HEK293 (cell line): Measurements from ENCODE around the gene CSAD.

Experiments
- CTCF ChIA-PET: fragments of 350-600 bp; formaldehyde crosslinking; extraction: SDS; loops from one replicate; lab custom pipeline; 2021; ENCODE audit warnings: antibody characterized with exemption; lab: Yijun Ruan, JAX
- POLR2A ChIA-PET: fragments of 300-600 bp; formaldehyde crosslinking; extraction: SDS; loops from one replicate; lab custom pipeline; 2020; ENCODE audit warnings: antibody characterized with exemption, inconsistent platforms; lab: Yijun Ruan, JAX
- H3K27ac ChIP-seq: fragments of 200-500 bp; sonication (Bioruptor generic); 2 replicates; pipeline ENCODE4 v1.5.1; 2014; ENCODE audit warnings: low read depth, low read length, control low read depth, inconsistent platforms; ENCODE audit errors: extremely low read depth
- H3K36me3 ChIP-seq, 2 experiments: fragments of 200-500 bp in 1 of 2; sonication (Bioruptor generic) in 1 of 2; 1 replicate in 1 of 2; 2 replicates in 1 of 2; pipeline ENCODE4 v1.5.1; 2014 to 2017; ENCODE audit warnings: inconsistent platforms in 2 of 2, low read length in 2 of 2; ENCODE audit not compliant: control insufficient read depth in 2 of 2, insufficient read depth in 1 of 2
- H3K4me1 ChIP-seq: fragments of 200-500 bp; sonication (Bioruptor generic); 2 replicates; pipeline ENCODE4 v1.5.1; 2014; ENCODE audit warnings: mild to moderate bottlenecking, low read length, inconsistent platforms; ENCODE audit not compliant: control insufficient read depth, insufficient read depth
- H3K4me3 ChIP-seq: 2 replicates; pipeline ENCODE4 v1.5.1; 2011; ENCODE audit warnings: low read depth, mild to moderate bottlenecking, control low read depth, low read length, moderate library complexity
- H3K9me3 ChIP-seq: fragments of 200-500 bp; sonication (Bioruptor generic); 2 replicates; pipeline ENCODE4 v1.5.1; 2014; ENCODE audit warnings: low read depth, low read length, inconsistent platforms; ENCODE audit not compliant: control insufficient read depth, insufficient read depth
- MEIS1 ChIP-seq: sonication (generic); formaldehyde crosslinking; IDR thresholded peaks from 2 replicates; pipeline ENCODE4 v1.8.1; 2022; ENCODE audit warnings: missing genetic modification reagents, mild to moderate bottlenecking, borderline replicate concordance
- PRDM1 ChIP-seq: fragments of 450-650 bp; formaldehyde crosslinking; IDR thresholded peaks from 2 replicates; pipeline ENCODE4; 2016; ENCODE audit warnings: missing biosample characterization, missing genetic modification characterization
- ZBTB1 ChIP-seq: fragments of 450-650 bp; formaldehyde crosslinking; IDR thresholded peaks from 2 replicates; pipeline ENCODE4 v1.5.1; 2016; ENCODE audit warnings: missing biosample characterization, missing genetic modification characterization
- ZBTB20 ChIP-seq: fragments of 450-650 bp; formaldehyde crosslinking; IDR thresholded peaks from 2 replicates; pipeline ENCODE4 v1.5.1; 2016; ENCODE audit warnings: missing biosample characterization, missing genetic modification characterization
- ZFP41 ChIP-seq: fragments of 450-650 bp; formaldehyde crosslinking; IDR thresholded peaks from 2 replicates; pipeline ENCODE4 v1.5.1; 2016; ENCODE audit warnings: missing biosample characterization, missing genetic modification characterization, borderline replicate concordance
- ZNF169 ChIP-seq: fragments of 450-650 bp; formaldehyde crosslinking; IDR thresholded peaks from 2 replicates; pipeline ENCODE4 v1.5.1; 2016; ENCODE audit warnings: missing biosample characterization, missing genetic modification characterization
- ZNF239 ChIP-seq: fragments of 450-650 bp; formaldehyde crosslinking; IDR thresholded peaks from 2 replicates; pipeline ENCODE4 v1.5.1; 2016; ENCODE audit warnings: missing biosample characterization, missing genetic modification characterization
- ZNF324 ChIP-seq: fragments of 450-650 bp; formaldehyde crosslinking; IDR thresholded peaks from 2 replicates; pipeline ENCODE4 v1.5.1; 2016; ENCODE audit warnings: missing biosample characterization, missing genetic modification characterization
- ZNF394 ChIP-seq: fragments of 450-650 bp; formaldehyde crosslinking; IDR thresholded peaks from 2 replicates; pipeline ENCODE4 v1.5.1; 2016; ENCODE audit warnings: missing biosample characterization, missing genetic modification characterization, mild to moderate bottlenecking, moderate library complexity, borderline replicate concordance
- ZNF423 ChIP-seq: fragments of 450-650 bp; formaldehyde crosslinking; IDR thresholded peaks from 2 replicates; pipeline ENCODE4 v1.5.1; 2016; ENCODE audit warnings: missing biosample characterization, missing genetic modification characterization
- ZNF510 ChIP-seq: fragments of 450-650 bp; formaldehyde crosslinking; IDR thresholded peaks from 2 replicates; pipeline ENCODE4 v1.5.1; 2018; ENCODE audit warnings: mild to moderate bottlenecking, missing genetic modification characterization, missing biosample characterization; ENCODE audit not compliant: insufficient replicate concordance
- ZNF548 ChIP-seq: fragments of 450-650 bp; formaldehyde crosslinking; IDR thresholded peaks from 2 replicates; pipeline ENCODE4 v1.5.1; 2016; ENCODE audit warnings: missing biosample characterization, missing genetic modification characterization
- ZNF621 ChIP-seq: fragments of 450-650 bp; formaldehyde crosslinking; IDR thresholded peaks from 2 replicates; pipeline ENCODE4 v1.5.1; 2017; ENCODE audit warnings: missing biosample characterization, missing genetic modification characterization
- ZNF76 ChIP-seq: fragments of 450-650 bp; formaldehyde crosslinking; IDR thresholded peaks from 2 replicates; pipeline ENCODE4; 2016; ENCODE audit warnings: low read depth, missing biosample characterization, missing genetic modification characterization, borderline replicate concordance
- ZNF791 ChIP-seq: fragments of 450-650 bp; formaldehyde crosslinking; IDR thresholded peaks from 2 replicates; pipeline ENCODE4 v1.5.1; 2016; ENCODE audit warnings: missing biosample characterization, missing genetic modification characterization
- ZNF843 ChIP-seq: fragments of 450-650 bp; formaldehyde crosslinking; IDR thresholded peaks from 2 replicates; pipeline ENCODE4 v1.5.1; 2016; ENCODE audit warnings: missing biosample characterization, missing genetic modification characterization
- ZXDB ChIP-seq: fragments of 450-650 bp; formaldehyde crosslinking; IDR thresholded peaks from 2 replicates; pipeline ENCODE4 v1.5.1; 2016; ENCODE audit warnings: missing biosample characterization, missing genetic modification characterization
- TF ChIP-seq, protein P1 (sequence below): fragments of 450-650 bp; formaldehyde crosslinking; IDR thresholded peaks from 2 replicates; pipeline ENCODE4 v1.5.1; 2016; ENCODE audit warnings: missing biosample characterization, missing genetic modification characterization
- TF ChIP-seq, protein P2 (sequence below): fragments of 450-650 bp; formaldehyde crosslinking; IDR thresholded peaks from 2 replicates; pipeline ENCODE4 v1.5.1; 2017; ENCODE audit warnings: missing biosample characterization, mild to moderate bottlenecking, missing genetic modification characterization, moderate library complexity
- TF ChIP-seq, protein P3 (sequence below): fragments of 450-650 bp; formaldehyde crosslinking; IDR thresholded peaks from 2 replicates; pipeline ENCODE4 v1.5.1; 2016; ENCODE audit warnings: missing biosample characterization, missing genetic modification characterization
- TF ChIP-seq, protein P4 (sequence below): fragments of 450-650 bp; IDR thresholded peaks from 2 replicates; pipeline ENCODE4 v1.5.1; 2018; ENCODE audit warnings: missing biosample characterization, missing genetic modification characterization

Gene CSAD

DNA sequence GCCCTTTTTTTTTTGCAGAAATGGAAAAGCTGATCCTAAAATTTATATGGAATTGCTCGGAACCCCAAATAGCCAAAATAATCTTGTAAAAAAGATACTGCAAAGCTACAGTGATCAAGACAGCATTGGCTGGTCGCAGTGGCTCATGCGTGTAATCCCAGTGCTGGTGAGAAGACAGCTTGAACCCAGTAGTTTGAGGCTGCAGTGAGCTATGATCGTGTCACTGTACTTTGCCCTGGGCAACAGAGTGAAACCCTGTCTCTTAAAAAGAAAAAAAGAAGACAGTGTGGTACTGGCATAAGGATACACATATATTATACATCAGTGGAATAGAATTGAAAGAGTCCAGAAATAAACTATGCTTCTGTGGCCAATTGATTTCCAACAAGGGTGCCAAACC, 20.9 kb upstream of the CSAD start (continued):
- TF ChIP-seq ZNF239 (tag by site-specific recombination) (no peak), ZNF548 (tag by site-specific recombination) (no peak)

DNA sequence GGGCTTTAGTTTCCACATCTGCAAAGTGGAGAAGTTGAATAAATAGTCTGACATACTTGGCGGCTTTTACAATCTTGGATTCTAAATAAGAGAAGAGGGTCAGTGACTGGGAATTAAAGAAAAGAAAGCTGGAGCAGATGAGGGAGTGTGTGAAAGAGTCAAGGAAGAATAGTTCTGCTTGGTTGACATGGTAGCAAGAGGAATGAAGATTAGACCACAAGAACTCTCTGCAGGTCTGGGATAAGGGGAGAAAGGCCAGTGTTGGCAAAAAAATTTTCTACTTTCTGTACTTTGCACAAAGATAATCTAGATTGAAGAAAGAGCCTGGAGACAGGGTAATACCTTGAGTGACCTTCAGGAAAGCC, 20.4 kb upstream of the CSAD start:
- Histone ChIP-seq H3K27ac (no peak overlapping the region), H3K4me3 (no peak overlapping the region), H3K36me3 (no peaks in the 10 kb centered on the region), H3K9me3 (no peaks in the 10 kb centered on the region), H3K4me1 (no peaks in the 10 kb centered on the region)
- TF ChIP-seq ZNF423 (tag by site-specific recombination) (no peak), PRDM1 (tag by site-specific recombination) (peak; percentile 30; the same call in 1 of the 2 replicates)
- TF ChIP-seq, protein P1, sequence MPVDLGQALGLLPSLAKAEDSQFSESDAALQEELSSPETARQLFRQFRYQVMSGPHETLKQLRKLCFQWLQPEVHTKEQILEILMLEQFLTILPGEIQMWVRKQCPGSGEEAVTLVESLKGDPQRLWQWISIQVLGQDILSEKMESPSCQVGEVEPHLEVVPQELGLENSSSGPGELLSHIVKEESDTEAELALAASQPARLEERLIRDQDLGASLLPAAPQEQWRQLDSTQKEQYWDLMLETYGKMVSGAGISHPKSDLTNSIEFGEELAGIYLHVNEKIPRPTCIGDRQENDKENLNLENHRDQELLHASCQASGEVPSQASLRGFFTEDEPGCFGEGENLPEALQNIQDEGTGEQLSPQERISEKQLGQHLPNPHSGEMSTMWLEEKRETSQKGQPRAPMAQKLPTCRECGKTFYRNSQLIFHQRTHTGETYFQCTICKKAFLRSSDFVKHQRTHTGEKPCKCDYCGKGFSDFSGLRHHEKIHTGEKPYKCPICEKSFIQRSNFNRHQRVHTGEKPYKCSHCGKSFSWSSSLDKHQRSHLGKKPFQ (tag by site-specific recombination): no peak
- POLR2A ChIA-PET: interaction anchor here (1.6 kb wide), 1 partner anchor 14 kb away, joined by 5 read pairs; no protein-coding TSS in a partner anchor
- CTCF ChIA-PET: interaction anchor here (0.6 to 2.3 kb wide), 7 partner anchors 10 to 151 kb away, joined by 3 to 14 read pairs (median 3); no protein-coding TSS in a partner anchor

DNA sequence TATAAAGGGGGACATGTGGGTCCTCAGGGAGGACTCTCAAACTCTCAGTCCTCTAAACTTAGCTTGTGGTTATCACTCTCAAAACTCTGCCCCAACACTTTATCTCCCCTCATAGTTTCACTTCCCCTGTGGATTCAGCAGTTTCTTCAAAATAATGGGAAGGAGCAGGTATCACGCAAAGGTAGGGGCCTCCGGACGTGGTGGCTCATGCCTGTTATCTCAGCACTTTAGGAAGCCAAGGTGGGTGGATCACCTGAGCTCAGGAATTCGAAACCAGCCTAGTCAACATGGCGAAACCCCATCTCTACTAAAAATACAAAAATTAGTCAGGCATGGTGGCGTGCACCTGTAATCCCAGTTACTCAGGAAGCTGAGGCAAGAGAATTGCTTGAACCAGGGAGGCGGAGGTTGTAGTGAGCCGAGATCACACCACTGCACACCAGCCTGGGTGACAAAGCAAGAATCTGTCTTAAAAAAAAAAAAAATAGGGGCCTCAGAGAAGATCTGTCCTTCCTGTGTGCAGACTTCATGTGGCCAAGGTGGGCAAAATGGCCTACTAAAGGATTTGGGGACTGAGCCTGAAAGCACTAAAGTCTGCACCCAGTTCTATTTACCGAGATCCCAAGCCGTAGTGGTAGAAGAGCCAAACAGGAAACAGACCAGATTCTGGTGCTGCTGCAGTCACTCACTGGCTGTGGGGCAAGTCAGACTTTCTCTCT, 19.9 kb upstream of the CSAD start:
- TF ChIP-seq, protein P2, sequence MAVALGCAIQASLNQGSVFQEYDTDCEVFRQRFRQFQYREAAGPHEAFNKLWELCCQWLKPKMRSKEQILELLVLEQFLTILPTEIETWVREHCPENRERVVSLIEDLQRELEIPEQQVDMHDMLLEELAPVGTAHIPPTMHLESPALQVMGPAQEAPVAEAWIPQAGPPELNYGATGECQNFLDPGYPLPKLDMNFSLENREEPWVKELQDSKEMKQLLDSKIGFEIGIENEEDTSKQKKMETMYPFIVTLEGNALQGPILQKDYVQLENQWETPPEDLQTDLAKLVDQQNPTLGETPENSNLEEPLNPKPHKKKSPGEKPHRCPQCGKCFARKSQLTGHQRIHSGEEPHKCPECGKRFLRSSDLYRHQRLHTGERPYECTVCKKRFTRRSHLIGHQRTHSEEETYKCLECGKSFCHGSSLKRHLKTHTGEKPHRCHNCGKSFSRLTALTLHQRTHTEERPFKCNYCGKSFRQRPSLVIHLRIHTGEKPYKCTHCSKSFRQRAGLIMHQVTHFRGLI (tag by site-specific recombination): no peak
- no peak for TF ChIP-seq ZNF76 (tag by site-specific recombination)
- no peak for TF ChIP-seq ZNF843 (tag by site-specific recombination)
- TF ChIP-seq ZNF621 (tag by site-specific recombination): no peak
- no peak for TF ChIP-seq ZNF510 (tag by site-specific recombination)
- no peak for TF ChIP-seq ZXDB (tag by site-specific recombination)
- TF ChIP-seq ZFP41 (tag by site-specific recombination): no peak
- TF ChIP-seq ZNF791 (tag by site-specific recombination): no peak
- TF ChIP-seq, protein P3, sequence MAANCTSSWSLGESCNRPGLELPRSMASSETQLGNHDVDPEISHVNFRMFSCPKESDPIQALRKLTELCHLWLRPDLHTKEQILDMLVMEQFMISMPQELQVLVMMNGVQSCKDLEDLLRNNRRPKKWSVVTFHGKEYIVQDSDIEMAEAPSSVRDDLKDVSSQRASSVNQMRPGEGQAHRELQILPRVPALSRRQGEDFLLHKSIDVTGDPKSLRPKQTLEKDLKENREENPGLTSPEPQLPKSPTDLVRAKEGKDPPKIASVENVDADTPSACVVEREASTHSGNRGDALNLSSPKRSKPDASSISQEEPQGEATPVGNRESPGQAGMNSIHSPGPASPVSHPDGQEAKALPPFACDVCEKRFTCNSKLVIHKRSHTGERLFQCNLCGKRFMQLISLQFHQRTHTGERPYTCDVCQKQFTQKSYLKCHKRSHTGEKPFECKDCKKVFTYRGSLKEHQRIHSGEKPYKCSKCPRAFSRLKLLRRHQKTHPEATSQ (tag by site-specific recombination): no peak
- no peak for TF ChIP-seq ZBTB20
- no peak for TF ChIP-seq ZNF394 (tag by site-specific recombination)
- no peak for TF ChIP-seq ZNF169 (tag by site-specific recombination)
- TF ChIP-seq, protein P4, sequence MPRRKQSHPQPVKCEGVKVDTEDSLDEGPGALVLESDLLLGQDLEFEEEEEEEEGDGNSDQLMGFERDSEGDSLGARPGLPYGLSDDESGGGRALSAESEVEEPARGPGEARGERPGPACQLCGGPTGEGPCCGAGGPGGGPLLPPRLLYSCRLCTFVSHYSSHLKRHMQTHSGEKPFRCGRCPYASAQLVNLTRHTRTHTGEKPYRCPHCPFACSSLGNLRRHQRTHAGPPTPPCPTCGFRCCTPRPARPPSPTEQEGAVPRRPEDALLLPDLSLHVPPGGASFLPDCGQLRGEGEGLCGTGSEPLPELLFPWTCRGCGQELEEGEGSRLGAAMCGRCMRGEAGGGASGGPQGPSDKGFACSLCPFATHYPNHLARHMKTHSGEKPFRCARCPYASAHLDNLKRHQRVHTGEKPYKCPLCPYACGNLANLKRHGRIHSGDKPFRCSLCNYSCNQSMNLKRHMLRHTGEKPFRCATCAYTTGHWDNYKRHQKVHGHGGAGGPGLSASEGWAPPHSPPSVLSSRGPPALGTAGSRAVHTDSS (tag by site-specific recombination): no peak
- TF ChIP-seq MEIS1 (CRISPR knock-in tag): no peak
- TF ChIP-seq ZBTB1 (tag by site-specific recombination): no peak
- TF ChIP-seq ZNF324 (tag by site-specific recombination): no peak
- no peak for TF ChIP-seq ZNF423 (tag by site-specific recombination)
- no peaks in the 10 kb centered on the region for H3K36me3 ChIP-seq
- no peak overlapping the region for H3K27ac ChIP-seq
- no peak overlapping the region for H3K4me3 ChIP-seq
- H3K9me3 ChIP-seq: no peaks in the 10 kb centered on the region
- POLR2A ChIA-PET: interaction anchor here (1.6 kb wide), 1 partner anchor 13 kb away, joined by 5 read pairs; no protein-coding TSS in a partner anchor
- no peaks in the 10 kb centered on the region for H3K4me1 ChIP-seq
- CTCF ChIA-PET: interaction anchor here (1.2 to 1.5 kb wide), 4 partner anchors 13 to 152 kb away, joined by 3 to 4 read pairs (median 3); no protein-coding TSS in a partner anchor
